Muscle layer of colon (tissue), 2 donors: ENCODE results near the gene COL15A1.

Experiments used
- H3K27ac ChIP-seq: one replicate; pipeline ENCODE4 v1.7.0; 2013; ENCODE audit warnings: low read depth, mild to moderate bottlenecking, low read length, moderate library complexity
- H3K27me3 ChIP-seq, 2 donors: one replicate each; pipeline ENCODE4 v1.7.0; 2013; ENCODE audit warnings: low read length in 2 of 2, mild to moderate bottlenecking in 2 of 2; ENCODE audit not compliant: insufficient read depth in 2 of 2, control insufficient read depth in 1 of 2
- H3K36me3 ChIP-seq: one replicate; pipeline ENCODE4 v1.7.0; 2013; ENCODE audit warnings: mild to moderate bottlenecking, low read length; ENCODE audit not compliant: insufficient read depth
- H3K4me1 ChIP-seq: one replicate; pipeline ENCODE4 v1.7.0; 2013; ENCODE audit warnings: mild to moderate bottlenecking, low read length; ENCODE audit not compliant: insufficient read depth
- H3K4me3 ChIP-seq, 2 donors: one replicate each; pipeline ENCODE4 v1.7.0; 2013; ENCODE audit warnings: low read length in 2 of 2, low read depth in 1 of 2, mild to moderate bottlenecking in 1 of 2, moderate library complexity in 1 of 2
- H3K9ac ChIP-seq: one replicate; pipeline ENCODE4 v1.7.0; 2013; ENCODE audit warnings: low read length
- H3K9me3 ChIP-seq: one replicate; pipeline ENCODE4 v1.7.0; 2013; ENCODE audit warnings: mild to moderate bottlenecking, low read length
- donor health status: abdominal sarcoma.
- donor health status: Adenocarcinoma of cecum.

The COL15A1 gene

DNA sequence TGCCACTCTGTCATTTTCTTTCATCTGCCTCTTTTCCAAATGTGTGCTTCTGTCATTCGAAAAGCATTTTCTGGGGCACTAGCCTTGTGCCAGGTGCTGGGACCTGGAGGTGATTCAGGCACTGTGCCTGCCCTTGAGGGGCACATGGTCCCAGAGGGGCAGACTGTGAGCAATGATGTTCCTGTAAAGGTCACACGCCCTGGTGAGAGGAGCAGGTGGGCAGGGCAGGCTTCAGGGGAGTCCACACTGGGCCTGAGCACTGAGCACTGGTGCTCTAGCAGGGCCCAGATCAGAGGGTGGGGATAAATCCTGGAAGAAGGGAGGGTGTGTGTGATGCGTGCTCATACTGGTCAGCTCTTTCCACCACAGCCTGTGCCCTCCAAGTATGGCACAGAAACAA lies 77.8 kb downstream of the COL15A1 start:
- Histone ChIP-seq H3K27me3 (no peaks in the 10 kb centered on the region), H3K36me3 (peaks cover 67% of the 10 kb centered on the region), H3K9ac (no peak overlapping the region), H3K9me3 (no peaks in the 10 kb centered on the region), H3K4me3 (no peak overlapping the region), H3K27ac (no peak overlapping the region), H3K4me1 (peaks cover 5% of the 10 kb centered on the region)

DNA sequence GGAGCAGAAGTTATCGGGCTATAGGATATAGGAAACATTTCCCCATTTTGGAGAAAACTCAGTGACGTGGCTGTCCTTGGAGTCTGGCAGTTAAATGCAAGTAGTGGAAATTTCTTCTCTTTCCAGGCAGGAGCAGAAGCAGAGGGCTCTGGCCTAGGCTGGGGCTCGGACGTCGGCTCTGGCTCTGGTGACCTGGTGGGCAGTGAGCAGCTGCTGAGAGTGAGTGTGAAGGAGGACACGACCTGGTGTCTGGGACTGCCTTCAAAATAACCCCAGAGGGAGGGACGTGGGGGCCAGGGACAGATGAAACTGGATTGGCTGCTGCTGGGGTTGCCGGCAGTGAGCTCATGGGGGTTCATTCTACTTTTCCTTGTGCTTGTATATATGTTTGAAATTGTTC lies 79.5 kb downstream of the COL15A1 start:
- Histone ChIP-seq H3K27ac (no peak overlapping the region), H3K27me3 (no peaks in the 10 kb centered on the region), H3K4me3 (no peak overlapping the region), H3K4me1 (peaks cover 5% of the 10 kb centered on the region), H3K9ac (no peak overlapping the region), H3K36me3 (peaks cover 66% of the 10 kb centered on the region), H3K9me3 (no peaks in the 10 kb centered on the region)

DNA sequence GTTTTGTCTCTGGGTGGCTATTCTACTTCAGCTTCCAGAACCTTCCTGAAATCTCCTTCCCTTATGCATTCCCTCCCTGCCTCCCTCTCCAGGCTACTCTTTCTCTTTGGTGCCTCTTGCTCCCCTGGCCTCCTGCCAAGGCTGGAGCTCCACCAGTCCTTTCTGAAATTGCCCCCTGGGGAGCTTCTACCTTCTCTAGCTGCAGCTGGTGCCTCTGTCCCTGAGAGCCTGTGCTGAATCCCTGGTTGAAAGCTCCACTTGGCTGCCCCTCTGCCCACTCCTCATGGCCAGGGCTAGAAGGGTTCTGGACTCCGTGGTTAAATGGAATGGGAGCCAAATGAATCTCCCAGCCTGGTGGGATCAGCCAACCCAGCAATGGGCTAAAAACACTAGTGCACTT lies 80.1 kb downstream of the COL15A1 start:
- Histone ChIP-seq H3K36me3 (peaks cover 66% of the 10 kb centered on the region), H3K9me3 (no peaks in the 10 kb centered on the region), H3K4me3 (no peak overlapping the region), H3K4me1 (peaks cover 5% of the 10 kb centered on the region), H3K27me3 (no peaks in the 10 kb centered on the region), H3K9ac (no peak overlapping the region), H3K27ac (no peak overlapping the region)

DNA sequence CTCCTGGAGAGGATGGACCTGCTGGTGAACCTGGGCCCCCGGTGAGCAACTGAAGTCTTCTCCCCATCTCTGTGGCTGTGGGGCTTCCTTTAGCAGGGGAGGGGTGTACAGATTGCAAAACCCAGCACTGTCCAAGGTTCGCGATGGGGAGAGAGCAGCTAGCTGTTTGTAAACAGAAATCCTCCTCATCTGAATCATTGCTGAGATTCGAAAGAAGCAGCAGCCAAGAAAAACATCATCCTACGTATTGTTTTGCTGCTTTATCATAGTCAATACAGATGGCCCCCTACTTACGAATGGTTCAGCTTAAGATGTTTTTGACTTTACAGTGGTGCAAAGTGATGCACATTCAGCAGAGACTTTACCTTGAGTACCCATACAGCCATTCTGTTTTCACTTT lies 81.3 kb downstream of the COL15A1 start:
- Histone ChIP-seq H3K27ac (no peak overlapping the region), H3K36me3 (peaks cover 59% of the 10 kb centered on the region), H3K27me3 (no peaks in the 10 kb centered on the region)

DNA sequence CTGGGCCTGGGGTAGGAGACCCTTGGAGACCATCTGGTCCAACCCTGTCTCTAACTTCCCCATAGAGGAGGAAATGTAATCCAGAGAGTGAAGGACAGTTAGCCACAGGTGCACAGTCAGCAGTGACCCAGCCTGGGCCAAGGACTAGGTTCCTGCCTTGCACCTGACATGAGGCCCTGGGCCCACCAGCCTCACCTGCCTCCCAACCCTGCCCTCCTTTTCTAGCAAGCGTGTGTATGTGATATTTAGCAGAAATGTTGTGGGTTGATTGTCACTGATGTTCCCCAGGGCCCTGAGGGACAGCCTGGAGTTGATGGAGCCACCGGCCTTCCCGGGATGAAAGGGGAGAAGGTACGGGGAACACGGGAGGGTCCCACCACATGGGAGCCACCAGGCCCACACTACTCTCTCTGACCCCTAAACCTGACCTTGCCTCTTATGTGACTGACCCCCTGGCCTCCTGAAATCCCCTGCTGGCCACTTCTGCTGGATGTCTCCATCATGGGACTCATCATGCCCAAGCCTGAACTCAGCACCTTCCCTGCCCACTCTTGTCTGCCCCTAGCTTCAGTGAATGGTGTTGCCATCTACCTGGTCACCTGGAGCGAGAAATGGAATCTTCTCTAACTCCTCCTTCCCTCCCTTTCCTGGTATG lies 82.0 kb downstream of the COL15A1 start:
- Histone ChIP-seq H3K9ac (no peak overlapping the region), H3K9me3 (no peaks in the 10 kb centered on the region), H3K36me3 (peaks cover 52% of the 10 kb centered on the region), H3K27ac (no peak overlapping the region), H3K4me1 (peaks cover 5% of the 10 kb centered on the region), H3K27me3 (no peaks in the 10 kb centered on the region), H3K4me3 (no peak overlapping the region)

More for the DNA sequence above, 81.3 kb downstream of the COL15A1 start:
- H3K9ac ChIP-seq, result no peak overlapping the region
- no peak overlapping the region for H3K4me3 ChIP-seq
- H3K9me3 ChIP-seq, result no peaks in the 10 kb centered on the region
- H3K4me1 ChIP-seq, result peaks cover 5% of the 10 kb centered on the region

DNA sequence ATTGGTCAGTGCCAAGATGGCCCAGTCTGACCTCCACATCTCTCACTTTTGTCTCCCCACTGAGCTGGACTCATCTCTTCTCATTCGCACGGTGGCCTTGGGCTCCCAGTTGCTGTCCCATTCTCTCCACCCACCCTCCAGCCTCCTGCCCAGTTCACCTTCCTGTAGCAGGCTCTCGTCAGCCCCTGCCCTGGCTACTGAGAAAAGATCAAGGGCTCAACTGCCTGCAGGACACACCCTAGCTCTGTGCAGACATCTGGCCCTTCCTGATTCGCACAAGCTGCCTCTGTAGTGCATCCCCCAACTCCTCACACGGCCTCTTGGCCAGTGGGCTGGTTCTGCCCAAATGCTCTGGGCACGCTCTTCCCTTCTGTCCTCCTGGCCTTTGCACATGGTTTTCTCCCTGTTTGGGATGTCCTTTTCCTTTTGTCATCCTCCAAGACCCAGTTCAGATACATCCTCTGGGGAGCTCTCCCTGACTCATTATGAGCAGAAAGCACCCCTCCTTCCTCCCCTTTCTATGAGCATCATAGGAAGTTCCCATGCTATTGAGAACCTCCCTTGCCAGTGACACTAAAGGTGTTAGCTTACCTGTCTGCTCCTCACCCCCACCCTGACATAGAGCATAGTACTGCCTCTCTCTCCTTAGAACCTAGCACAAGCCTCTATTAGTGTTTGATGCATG lies 82.7 kb downstream of the COL15A1 start:
- Histone ChIP-seq H3K9me3 (no peaks in the 10 kb centered on the region), H3K4me1 (peaks cover 5% of the 10 kb centered on the region), H3K27me3 (no peaks in the 10 kb centered on the region), H3K36me3 (peaks cover 48% of the 10 kb centered on the region), H3K27ac (no peak overlapping the region), H3K9ac (no peak overlapping the region), H3K4me3 (no peak overlapping the region)

DNA sequence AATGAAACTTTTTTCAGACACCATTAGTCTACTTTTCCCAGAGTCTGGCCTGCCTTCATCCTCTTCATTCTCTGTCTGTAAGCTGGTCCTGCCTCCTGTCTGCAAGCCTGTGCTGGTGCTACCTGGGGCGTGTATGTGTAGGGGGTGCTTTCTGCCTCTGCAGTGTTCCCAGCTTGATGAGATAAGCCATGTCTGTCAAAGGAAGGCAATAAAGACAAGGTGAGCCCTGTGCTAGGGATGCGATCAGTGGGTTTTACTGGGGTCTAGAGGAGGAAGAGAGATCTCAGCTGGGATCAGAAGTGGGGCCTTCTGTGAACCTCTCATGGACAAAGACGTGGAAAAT lies 83.2 kb downstream of the COL15A1 start:
- peaks cover 5% of the 10 kb centered on the region for H3K4me1 ChIP-seq
- H3K36me3 ChIP-seq, result peaks cover 42% of the 10 kb centered on the region
- H3K27ac ChIP-seq, result no peak overlapping the region
- no peaks in the 10 kb centered on the region for H3K27me3 ChIP-seq
- no peaks in the 10 kb centered on the region for H3K9me3 ChIP-seq
- H3K4me3 ChIP-seq, result no peak overlapping the region
- no peak overlapping the region for H3K9ac ChIP-seq

DNA sequence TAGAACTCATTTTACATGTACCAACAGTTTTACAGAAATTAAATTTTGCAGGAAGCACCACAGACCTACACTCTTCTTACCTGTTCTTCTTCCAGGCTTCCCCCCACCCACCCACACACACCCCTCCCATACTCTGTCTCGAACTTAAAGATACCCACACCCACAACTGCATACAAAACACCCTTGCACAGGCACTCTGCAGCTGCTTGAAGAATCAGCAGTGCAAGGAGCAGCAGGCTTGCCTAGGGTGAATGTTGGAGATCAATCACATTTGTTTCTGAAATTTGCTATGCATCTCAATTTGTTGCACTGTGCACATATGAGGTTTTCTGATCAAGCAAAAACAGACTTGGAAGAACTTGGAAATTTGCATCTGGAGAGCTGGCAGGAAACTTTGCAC lies 83.7 kb downstream of the COL15A1 start:
- Histone ChIP-seq H3K4me1 (peaks cover 5% of the 10 kb centered on the region), H3K9me3 (no peaks in the 10 kb centered on the region), H3K4me3 (no peak overlapping the region), H3K27ac (no peak overlapping the region), H3K36me3 (peaks cover 37% of the 10 kb centered on the region), H3K9ac (no peak overlapping the region), H3K27me3 (no peaks in the 10 kb centered on the region)

DNA sequence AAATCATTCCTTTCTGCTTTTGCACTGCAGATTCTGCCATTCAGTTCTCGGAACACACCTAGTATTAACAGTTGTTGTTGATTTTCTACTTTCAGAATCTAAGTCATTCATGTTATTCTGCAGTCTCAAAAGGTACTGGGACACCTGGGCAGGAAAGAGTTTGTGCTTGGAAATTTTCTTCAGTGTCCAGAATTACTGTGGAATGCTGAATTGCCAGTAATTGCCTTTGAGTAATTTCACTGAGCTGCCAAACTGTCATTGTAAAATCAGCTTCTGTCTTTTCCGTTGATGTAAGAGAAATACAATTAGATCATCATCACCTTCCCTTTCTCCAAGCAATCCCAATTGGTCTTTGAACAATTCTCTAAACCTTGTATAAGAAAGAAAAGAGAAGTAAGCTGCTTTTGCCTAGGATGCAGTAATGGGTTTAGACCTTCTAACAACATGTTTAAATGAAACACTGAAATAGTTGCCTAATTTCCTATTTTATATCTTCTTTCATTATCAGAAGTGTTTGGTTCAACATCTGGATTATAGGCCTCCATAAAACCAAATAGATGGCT lies 85.5 kb downstream of the COL15A1 start:
- Histone ChIP-seq H3K36me3 (peaks cover 24% of the 10 kb centered on the region), H3K9me3 (no peaks in the 10 kb centered on the region), H3K4me1 (no peaks in the 10 kb centered on the region), H3K4me3 (no peak overlapping the region), H3K9ac (no peak overlapping the region), H3K27me3 (no peaks in the 10 kb centered on the region), H3K27ac (no peak overlapping the region)

DNA sequence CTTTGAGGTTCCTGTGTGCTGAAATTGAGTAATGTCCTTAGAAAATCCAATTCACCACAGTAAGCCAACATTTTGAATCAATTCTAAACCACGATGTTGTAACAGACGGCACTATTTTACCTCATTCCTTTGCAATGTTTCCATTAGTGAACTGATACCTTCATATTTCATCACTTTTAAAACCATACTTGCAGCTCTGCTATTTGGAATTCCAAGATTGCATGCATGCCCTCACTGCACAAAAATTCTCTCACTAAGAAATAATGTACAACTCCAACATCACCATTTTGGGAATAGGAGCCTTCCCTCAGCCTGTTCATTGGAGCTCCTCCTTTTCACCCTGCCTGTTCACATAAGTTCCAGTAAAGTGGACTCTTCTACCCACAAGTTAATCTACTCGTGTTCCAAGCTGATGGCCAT lies 86.4 kb downstream of the COL15A1 start:
- H3K27me3 ChIP-seq, result no peaks in the 10 kb centered on the region
- H3K9me3 ChIP-seq, result no peaks in the 10 kb centered on the region
- H3K27ac ChIP-seq, result no peak overlapping the region
- no peaks in the 10 kb centered on the region for H3K4me1 ChIP-seq
- H3K9ac ChIP-seq, result no peak overlapping the region
- peaks cover 30% of the 10 kb centered on the region for H3K36me3 ChIP-seq
- no peak overlapping the region for H3K4me3 ChIP-seq

DNA sequence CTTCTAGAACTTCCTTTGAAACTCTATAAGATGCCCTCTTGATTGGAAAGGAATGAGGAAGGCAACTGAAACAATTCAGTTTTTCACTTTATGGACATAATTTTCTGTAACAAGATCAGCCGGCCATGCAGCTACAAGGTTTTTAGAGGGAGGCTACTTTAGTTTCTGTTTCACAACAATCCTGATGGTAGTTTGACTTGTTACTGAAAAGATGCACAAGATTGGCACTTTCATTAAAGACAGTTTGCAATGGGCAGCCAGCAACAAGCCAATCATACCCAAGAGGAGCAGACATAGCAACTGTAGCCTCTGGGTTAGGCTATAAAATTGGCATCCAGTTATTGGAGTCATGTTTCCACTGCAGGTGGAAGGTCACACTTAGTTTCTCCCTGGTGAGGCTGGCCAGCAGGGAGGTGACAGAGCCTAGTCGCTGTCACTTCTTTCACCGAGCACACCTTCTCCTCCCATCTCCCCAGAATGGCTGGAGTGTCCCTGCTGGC lies 87.0 kb downstream of the COL15A1 start:
- Histone ChIP-seq H3K27me3 (no peaks in the 10 kb centered on the region), H3K9me3 (no peaks in the 10 kb centered on the region), H3K36me3 (peaks cover 31% of the 10 kb centered on the region), H3K4me1 (no peaks in the 10 kb centered on the region), H3K9ac (no peak overlapping the region), H3K27ac (no peak overlapping the region), H3K4me3 (no peak overlapping the region)
